ENCODE measurements around the gene TMEM198. TPM values are rescaled to one million over a fixed set of nuclear protein-coding genes. Genes with fewer than 3 reads are reported as not detected.

Gene TMEM198
- total and polyA plus RNA-seq, 12 donors: 3.3 to 16.2 (median 10.2) TPM

DNA sequence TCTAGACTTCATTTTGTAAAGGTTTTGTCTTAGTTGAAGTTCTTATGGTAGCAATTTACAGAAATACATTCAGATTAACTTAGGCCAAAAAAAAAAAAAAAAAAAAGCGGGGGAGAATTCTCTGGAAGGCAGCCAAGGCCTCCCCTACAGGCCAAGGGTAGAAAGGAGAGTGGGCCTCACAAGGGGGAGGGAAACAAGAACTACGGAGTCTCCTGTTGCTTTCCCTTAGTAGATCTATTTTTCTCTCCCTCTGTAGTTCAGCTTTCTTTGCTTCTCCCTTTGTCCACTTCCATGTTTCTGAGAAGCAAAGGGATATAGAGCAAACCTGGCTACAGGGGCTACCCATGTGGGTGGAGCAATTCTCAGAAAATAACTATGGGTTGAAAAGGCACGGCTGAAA is 51.4 kb downstream of the TMEM198 start:
- 34 to 45% (median 39%) methylated on average over 2 to 3 of the region's 3 CpGs for WGBS, 4 donors
- Histone ChIP-seq H3K36me3 (replicated peaks in 1 of 2) (no peaks in the 10 kb centered on the region), H3K4me3 (no peak overlapping the region), H3K9me3 (replicated peaks in 1 of 3) (no peaks in the 10 kb centered on the region), H3K4me1 (replicated peaks in 1 of 2) (peaks cover 4 to 10% of the 10 kb centered on the region in 2 donors), H3K27ac (peak overlapping the region in 2 of 5 donors; percentile 1 to 11), H3K27me3 (no peaks in the 10 kb centered on the region)
- intact Hi-C loops (cut with DNase I): no loop called here
- DNase-seq: no peak
- TF ChIP-seq, protein P1, sequence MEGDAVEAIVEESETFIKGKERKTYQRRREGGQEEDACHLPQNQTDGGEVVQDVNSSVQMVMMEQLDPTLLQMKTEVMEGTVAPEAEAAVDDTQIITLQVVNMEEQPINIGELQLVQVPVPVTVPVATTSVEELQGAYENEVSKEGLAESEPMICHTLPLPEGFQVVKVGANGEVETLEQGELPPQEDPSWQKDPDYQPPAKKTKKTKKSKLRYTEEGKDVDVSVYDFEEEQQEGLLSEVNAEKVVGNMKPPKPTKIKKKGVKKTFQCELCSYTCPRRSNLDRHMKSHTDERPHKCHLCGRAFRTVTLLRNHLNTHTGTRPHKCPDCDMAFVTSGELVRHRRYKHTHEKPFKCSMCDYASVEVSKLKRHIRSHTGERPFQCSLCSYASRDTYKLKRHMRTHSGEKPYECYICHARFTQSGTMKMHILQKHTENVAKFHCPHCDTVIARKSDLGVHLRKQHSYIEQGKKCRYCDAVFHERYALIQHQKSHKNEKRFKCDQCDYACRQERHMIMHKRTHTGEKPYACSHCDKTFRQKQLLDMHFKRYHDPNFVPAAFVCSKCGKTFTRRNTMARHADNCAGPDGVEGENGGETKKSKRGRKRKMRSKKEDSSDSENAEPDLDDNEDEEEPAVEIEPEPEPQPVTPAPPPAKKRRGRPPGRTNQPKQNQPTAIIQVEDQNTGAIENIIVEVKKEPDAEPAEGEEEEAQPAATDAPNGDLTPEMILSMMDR (IDR thresholded peaks at IDR 0.05): no peak
- TF ChIP-seq POLR2A (IDR thresholded peaks at IDR 0.05): no peak

DNA sequence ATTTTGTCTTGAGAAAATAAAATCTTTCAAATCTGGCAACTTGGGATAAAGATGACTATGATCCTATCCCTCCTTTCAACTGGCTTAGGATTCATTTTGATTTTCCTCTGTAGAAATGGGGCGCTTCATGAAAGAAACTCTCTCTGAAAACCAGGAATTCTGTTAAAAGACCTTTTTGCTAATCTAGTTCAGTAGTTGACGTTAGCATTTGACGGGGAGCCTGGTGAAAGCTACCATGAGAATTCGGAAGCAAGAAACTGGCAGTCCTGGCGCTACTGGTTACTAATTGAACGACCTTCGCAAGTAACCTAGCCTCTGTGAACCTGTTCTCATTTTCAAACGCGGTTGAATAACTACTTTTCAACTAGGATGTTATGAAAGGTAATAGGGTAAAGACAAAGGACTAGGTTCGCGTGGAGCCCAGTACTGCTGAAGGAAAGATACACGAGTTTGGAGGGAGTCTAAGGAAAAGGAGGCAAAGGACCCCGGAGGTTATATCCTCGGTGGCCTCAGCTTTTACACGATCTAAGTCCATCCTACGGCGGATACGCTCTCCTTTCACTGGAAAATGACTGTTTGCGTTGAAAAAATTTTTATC is 53.2 kb downstream of the TMEM198 start:
- no peaks in the 10 kb centered on the region for H3K9me3 ChIP-seq (replicated peaks in 1 of 3)
- H3K36me3 ChIP-seq (replicated peaks in 1 of 2): peaks cover 0 to 7% of the 10 kb centered on the region in 2 donors
- H3K27ac ChIP-seq: peak overlapping the region; percentile 81 to 98 (median 92)
- peak overlapping the region in 3 of 4 donors; percentile 47 to 93 (median 58) for H3K4me3 ChIP-seq
- TF ChIP-seq, protein P1 (IDR thresholded peaks at IDR 0.05): no peak
- TF ChIP-seq POLR2A (IDR thresholded peaks at IDR 0.05): no peak
- peak in 1 of 7 donors; percentile 27 for DNase-seq
- WGBS, 4 donors: 6 to 9% (median 8%) methylated on average over 19 of the region's 19 CpGs
- intact Hi-C loops (cut with DNase I): no loop called here
- peaks cover 4 to 10% of the 10 kb centered on the region in 2 donors for H3K4me1 ChIP-seq (replicated peaks in 1 of 2)
- no peaks in the 10 kb centered on the region for H3K27me3 ChIP-seq

DNA sequence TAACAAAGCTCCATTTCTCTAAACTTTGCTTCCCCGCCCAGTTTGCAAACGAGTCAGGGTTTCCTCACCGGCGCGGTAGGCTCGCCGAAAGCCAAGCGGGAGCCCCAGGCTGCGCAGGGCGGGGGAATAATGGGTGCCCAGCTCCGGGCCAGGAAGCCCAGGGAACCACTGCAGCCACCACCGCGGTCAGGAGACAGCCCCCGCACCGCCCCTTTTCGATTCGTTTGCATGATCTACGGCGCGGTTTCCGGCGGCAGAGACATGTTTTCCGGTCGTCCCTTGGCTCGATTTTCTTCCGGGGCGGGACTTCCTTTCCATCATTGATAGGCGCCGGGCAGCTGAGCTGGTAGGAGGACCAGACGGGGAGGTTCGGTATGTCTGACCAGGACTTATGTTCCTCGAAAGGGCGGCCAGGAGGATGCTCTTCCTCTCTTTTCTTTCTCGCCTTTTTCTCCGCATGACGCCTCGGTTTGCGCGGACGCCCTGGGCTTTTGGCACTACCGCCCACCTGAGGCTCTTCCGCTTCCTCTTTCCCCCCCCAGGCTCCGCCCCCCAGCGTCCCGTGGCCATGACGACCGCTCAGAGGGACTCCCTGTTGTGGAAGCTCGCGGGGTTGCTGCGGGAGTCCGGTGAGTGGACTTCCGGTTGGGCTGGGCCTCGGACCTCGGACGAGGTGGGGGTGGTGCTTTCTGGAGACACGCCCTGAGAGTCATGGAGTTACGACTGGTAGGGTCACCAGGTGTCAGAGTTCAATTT is 53.9 kb downstream of the TMEM198 start, which contains the start of gene STK11IP:
STK11IP (plus strand) TSS at position 306 of the 756 bp plus-strand sequence; CDS start at position 569, 263 bp downstream.
- intact Hi-C loops (cut with DNase I): no loop called here
- peak within 1 kb of the TSS; percentile 81 to 98 (median 92) for H3K27ac ChIP-seq

More for the DNA sequence above, 53.9 kb downstream of the TMEM198 start, which contains the start of gene STK11IP:
- no peaks in the 10 kb centered on the region for H3K9me3 ChIP-seq (replicated peaks in 1 of 3)
- DNase-seq: peak; percentile 96 to 99 (median 99)
- H3K27me3 ChIP-seq: no peaks in the 10 kb centered on the region
- H3K4me1 ChIP-seq (replicated peaks in 1 of 2): peaks cover 4 to 10% of the 10 kb centered on the region in 2 donors
- TF ChIP-seq, protein P1 (IDR thresholded peaks at IDR 0.05): no peak
- TF ChIP-seq POLR2A (IDR thresholded peaks at IDR 0.05): peak; percentile 95 to 96
- WGBS, 4 donors: 0 to 1% (median 0%) methylated on average over 22 to 57 of the region's 57 CpGs
- peaks cover 0 to 14% of the 10 kb centered on the region in 2 donors for H3K36me3 ChIP-seq (replicated peaks in 1 of 2)
- H3K4me3 ChIP-seq: peak within 1 kb of the TSS; percentile 7 to 93 (median 52)
